AG10803 (cell line): ENCODE data around the gene IDH2.
A peak's percentile ranks its signal among the peaks of the same experiment; 100 is the strongest.

Experiments
- DNase-seq: peaks from one replicate; pipeline ENCODE4 v3.0.0; 2010; ENCODE audit warnings: low read depth
- H3K4me3 ChIP-seq: 2 replicates; pipeline ENCODE4 v1.5.1; 2011; ENCODE audit warnings: mild to moderate bottlenecking, low read length, control low read depth
- CTCF ChIP-seq: conservative IDR thresholded peaks from 2 replicates; pipeline ENCODE4 v1.5.1; 2011; ENCODE audit warnings: mild to moderate bottlenecking, low read length, control low read depth, inconsistent platforms

IDH2 gene

GRCh38 chr15:90054618-90055097, 47.6 kb downstream of the IDH2 start:
- TF ChIP-seq CTCF: no peak
- no peak for DNase-seq
- H3K4me3 ChIP-seq: no peak overlapping the region

GRCh38 chr15:90053685-90054466, 48.4 kb downstream of the IDH2 start:
- DNase-seq: no peak
- no peak overlapping the region for H3K4me3 ChIP-seq
- TF ChIP-seq CTCF: no peak

GRCh38 chr15:90051874-90052273, 50.4 kb downstream of the IDH2 start:
- TF ChIP-seq CTCF: no peak
- DNase-seq: no peak

GRCh38 chr15:90049666-90050604, 52.3 kb downstream of the IDH2 start:
- no peak for TF ChIP-seq CTCF
- no peak overlapping the region for H3K4me3 ChIP-seq

More at GRCh38 chr15:90051874-90052273, 50.4 kb downstream of the IDH2 start:
- no peak overlapping the region for H3K4me3 ChIP-seq

GRCh38 chr15:90049030-90049429, 53.2 kb downstream of the IDH2 start:
- no peak for TF ChIP-seq CTCF
- no peak overlapping the region for H3K4me3 ChIP-seq
- no peak for DNase-seq

More at GRCh38 chr15:90049666-90050604, 52.3 kb downstream of the IDH2 start:
- DNase-seq: no peak

GRCh38 chr15:90047956-90048575, 54.2 kb downstream of the IDH2 start:
- H3K4me3 ChIP-seq: no peak overlapping the region
- DNase-seq: peak; percentile 18
- TF ChIP-seq CTCF: no peak
